Keratinocyte (primary cell): ENCODE measurements around the gene SPDYC.

ENCODE experiments used
- CTCF ChIP-seq, 3 experiments: IDR thresholded peaks in 1 of 3; conservative IDR thresholded peaks in 1 of 3; optimal IDR thresholded peaks in 1 of 3; 2 replicates in 2 of 3; 3 replicates in 1 of 3; pipeline versions ENCODE3 to v1.5.1; 2011; ENCODE audit warnings: low read length in 3 of 3, mild to moderate bottlenecking in 3 of 3, moderate library complexity in 2 of 3, control low read depth in 1 of 3, inconsistent platforms in 1 of 3; ENCODE audit not compliant: insufficient read depth in 2 of 3; ENCODE audit errors: extremely low read depth in 1 of 3
- EZH2 ChIP-seq: IDR thresholded peaks from one replicate; pipeline ENCODE4 v1.6.1; 2012; ENCODE audit warnings: inconsistent platforms, mild to moderate bottlenecking, low read length, moderate library complexity

GRCh38 chr11:65219930-65220213 lies 49.8 kb downstream of the SPDYC start:
- TF ChIP-seq CTCF (optimal IDR thresholded peaks at IDR 0.05 in 1 of 3, IDR thresholded peaks at IDR 0.05 in 1 of 3, conservative IDR thresholded peaks at IDR 0.05 in 1 of 3; ENCODE audit: extremely low read depth in 1 of 3, insufficient read depth in 2 of 3, low read length in 3 of 3) (no peak), EZH2 (no peak)
